ENCODE data around the gene UVSSA. TPM values are rescaled to one million over a fixed set of nuclear protein-coding genes. Genes with fewer than 3 reads are reported as not detected.

Gene UVSSA
- total and polyA plus RNA-seq, 2 donors (not counting 1 experiment from before 2014, with no cell fraction given): 4.6 to 7.6 TPM

GRCh38 chr4:1352567-1352900 lies 5.5 kb downstream of the UVSSA start:
- TF ChIP-seq EZH2 (IDR thresholded peaks at IDR 0.05; ENCODE audit: low read length, missing control alignments) (no peak), CTCF (conservative IDR thresholded peaks at IDR 0.05 in 1 of 2, IDR thresholded peaks at IDR 0.05 in 1 of 2; ENCODE audit: low read depth in 1 of 2, low read length in 2 of 2) (no peak)
- no peak overlapping the region for H2AFZ ChIP-seq (ENCODE audit: low read length)
- no peak for DNase-seq (ENCODE audit: low read depth in 2 of 2)
- H3K79me2 ChIP-seq (ENCODE audit: control insufficient read depth, insufficient read depth, low read length): peaks cover 5% of the 10 kb centered on the region
- no peak overlapping the region for H3K9ac ChIP-seq (ENCODE audit: insufficient read depth, low read length)
- H3K27me3 ChIP-seq (ENCODE audit: control insufficient read depth, insufficient read depth, low read length): no peaks in the 10 kb centered on the region
- H3K4me3 ChIP-seq (replicated peaks in 1 of 4; ENCODE audit: control extremely low read depth in 1 of 4, insufficient read depth in 1 of 4, low read depth in 3 of 4, low read length in 4 of 4): no peak overlapping the region
- peaks cover 27% of the 10 kb centered on the region for H3K36me3 ChIP-seq (ENCODE audit: control insufficient read depth, insufficient read depth, low read length)
- no peaks in the 10 kb centered on the region for H4K20me1 ChIP-seq (ENCODE audit: control insufficient read depth, extremely low read depth, insufficient read depth, low read length)
- peaks cover 5% of the 10 kb centered on the region for H3K4me1 ChIP-seq (ENCODE audit: control insufficient read depth, extremely low read depth, insufficient read depth, low read length)
- H3K9me3 ChIP-seq (ENCODE audit: control insufficient read depth, insufficient read depth, low read depth, low read length): no peaks in the 10 kb centered on the region
- H3K4me2 ChIP-seq (ENCODE audit: extremely low read depth, insufficient read depth, low read length): no peak overlapping the region
- H3K27ac ChIP-seq (ENCODE audit: insufficient read depth, low read length): no peak overlapping the region

DNA sequence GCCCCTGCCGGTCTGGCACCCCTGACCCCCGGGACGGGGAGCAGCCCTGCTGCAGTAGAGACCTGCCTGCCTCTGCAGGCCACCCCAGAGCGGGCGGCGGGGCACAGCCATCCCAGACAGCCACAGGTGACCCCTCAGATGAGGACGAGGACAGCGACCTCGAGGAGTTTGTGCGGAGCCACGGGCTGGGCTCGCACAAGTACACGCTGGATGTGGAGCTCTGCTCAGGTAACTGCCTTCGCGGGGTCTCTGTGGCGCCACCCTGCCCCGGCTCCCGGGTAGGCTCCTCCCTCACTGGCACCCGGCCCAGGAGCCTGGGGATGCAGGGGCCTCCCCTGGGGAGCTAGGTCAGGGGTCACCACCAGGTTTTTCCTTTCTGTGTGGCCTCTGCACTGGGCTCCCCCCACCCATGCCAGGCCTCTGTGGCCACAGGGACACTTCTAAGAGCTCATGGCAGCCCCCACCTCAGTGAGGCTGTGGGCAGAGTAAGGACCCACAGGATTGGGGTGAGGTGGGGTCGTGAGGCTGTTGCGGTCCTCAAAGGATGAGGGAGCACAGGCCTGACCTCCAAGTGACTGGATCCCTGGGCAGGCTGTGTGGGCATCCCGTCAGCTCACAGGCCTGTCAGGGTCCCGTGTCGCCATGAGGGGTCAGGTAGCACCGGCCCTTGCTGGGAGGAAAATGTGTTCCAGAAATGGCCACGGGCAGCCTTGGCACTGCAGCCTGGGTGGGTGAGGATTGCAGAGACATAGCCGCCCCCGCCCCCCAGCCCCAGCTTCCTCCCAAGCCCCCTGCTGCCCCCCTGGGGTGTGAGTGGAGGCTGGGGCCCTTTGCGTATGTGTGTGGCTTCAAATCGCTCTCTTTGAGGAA lies 6.4 kb downstream of the UVSSA start:
- no peaks in the 10 kb centered on the region for H3K9me3 ChIP-seq (ENCODE audit: control insufficient read depth, insufficient read depth, low read depth, low read length)
- TF ChIP-seq CTCF (conservative IDR thresholded peaks at IDR 0.05 in 1 of 2, IDR thresholded peaks at IDR 0.05 in 1 of 2; ENCODE audit: low read depth in 1 of 2, low read length in 2 of 2) (no peak), EZH2 (IDR thresholded peaks at IDR 0.05; ENCODE audit: low read length, missing control alignments) (no peak)

GRCh38 chr4:1354136-1354982 lies 7.4 kb downstream of the UVSSA start:
- H3K27ac ChIP-seq (ENCODE audit: insufficient read depth, low read length): no peak overlapping the region
- H3K9me3 ChIP-seq (ENCODE audit: control insufficient read depth, insufficient read depth, low read depth, low read length): no peaks in the 10 kb centered on the region
- TF ChIP-seq CTCF (conservative IDR thresholded peaks at IDR 0.05 in 1 of 2, IDR thresholded peaks at IDR 0.05 in 1 of 2; ENCODE audit: low read depth in 1 of 2, low read length in 2 of 2): no peak
- TF ChIP-seq EZH2 (IDR thresholded peaks at IDR 0.05; ENCODE audit: low read length, missing control alignments): no peak
- H3K27me3 ChIP-seq (ENCODE audit: control insufficient read depth, insufficient read depth, low read length): no peaks in the 10 kb centered on the region
- peaks cover 34% of the 10 kb centered on the region for H3K36me3 ChIP-seq (ENCODE audit: control insufficient read depth, insufficient read depth, low read length)
- H2AFZ ChIP-seq (ENCODE audit: low read length): no peak overlapping the region
- no peak overlapping the region for H3K4me3 ChIP-seq (replicated peaks in 1 of 4; ENCODE audit: control extremely low read depth in 1 of 4, insufficient read depth in 1 of 4, low read depth in 3 of 4, low read length in 4 of 4)
- no peak overlapping the region for H3K9ac ChIP-seq (ENCODE audit: insufficient read depth, low read length)
- DNase-seq (ENCODE audit: low read depth in 2 of 2): no peak
- H3K4me2 ChIP-seq (ENCODE audit: extremely low read depth, insufficient read depth, low read length): no peak overlapping the region
- H4K20me1 ChIP-seq (ENCODE audit: control insufficient read depth, extremely low read depth, insufficient read depth, low read length): no peaks in the 10 kb centered on the region
- no peaks in the 10 kb centered on the region for H3K79me2 ChIP-seq (ENCODE audit: control insufficient read depth, insufficient read depth, low read length)
- H3K4me1 ChIP-seq (ENCODE audit: control insufficient read depth, extremely low read depth, insufficient read depth, low read length): no peaks in the 10 kb centered on the region

More for the DNA sequence above, 6.4 kb downstream of the UVSSA start:
- peaks cover 33% of the 10 kb centered on the region for H3K36me3 ChIP-seq (ENCODE audit: control insufficient read depth, insufficient read depth, low read length)
- H3K9ac ChIP-seq (ENCODE audit: insufficient read depth, low read length): no peak overlapping the region
- H3K27me3 ChIP-seq (ENCODE audit: control insufficient read depth, insufficient read depth, low read length): no peaks in the 10 kb centered on the region
- DNase-seq (ENCODE audit: low read depth in 2 of 2): no peak
- H3K4me1 ChIP-seq (ENCODE audit: control insufficient read depth, extremely low read depth, insufficient read depth, low read length): no peaks in the 10 kb centered on the region
- H2AFZ ChIP-seq (ENCODE audit: low read length): no peak overlapping the region
- H4K20me1 ChIP-seq (ENCODE audit: control insufficient read depth, extremely low read depth, insufficient read depth, low read length): no peaks in the 10 kb centered on the region
- peaks cover 1% of the 10 kb centered on the region for H3K79me2 ChIP-seq (ENCODE audit: control insufficient read depth, insufficient read depth, low read length)
- no peak overlapping the region for H3K4me2 ChIP-seq (ENCODE audit: extremely low read depth, insufficient read depth, low read length)
- no peak overlapping the region for H3K4me3 ChIP-seq (replicated peaks in 1 of 4; ENCODE audit: control extremely low read depth in 1 of 4, insufficient read depth in 1 of 4, low read depth in 3 of 4, low read length in 4 of 4)
- H3K27ac ChIP-seq (ENCODE audit: insufficient read depth, low read length): no peak overlapping the region

All from fibroblast of lung (primary cell).